HL-60 (cell line): ENCODE results near the gene CYP1A2.

Experiments used
- DNase-seq, 2 experiments: peaks; one replicate each; pipeline ENCODE4 v3.0.0-alpha.2; 2010 to 2020; ENCODE audit warnings: low read depth in 1 of 2, low spot score in 1 of 2
- H3K27ac ChIP-seq: fragments of 250-450 bp; sonication (Bioruptor Pico); replicated peaks from 2 replicates; pipeline ENCODE4 v1.5.1; 2020; ENCODE audit warnings: mild to moderate bottlenecking, moderate library complexity
- H3K27me3 ChIP-seq: fragments of 250-450 bp; sonication (Bioruptor Pico); 2 replicates; pipeline ENCODE4 v1.5.1; 2021; ENCODE audit warnings: mild to moderate bottlenecking, moderate library complexity; ENCODE audit not compliant: insufficient read depth, poor library complexity, severe bottlenecking
- H3K4me3 ChIP-seq: replicated peaks from 2 replicates; pipeline ENCODE4 v1.5.1; 2011; ENCODE audit warnings: mild to moderate bottlenecking, control low read depth, low read length; ENCODE audit not compliant: insufficient read depth
- GABPA ChIP-seq: IDR thresholded peaks from 2 replicates; pipeline ENCODE4 v1.6.1; 2012; ENCODE audit warnings: low read depth
- POLR2AphosphoS5 ChIP-seq: IDR thresholded peaks from 2 replicates; pipeline ENCODE4 v1.6.1; 2012; ENCODE audit warnings: low read depth
- SPI1 ChIP-seq: IDR thresholded peaks from 2 replicates; pipeline ENCODE4 v1.6.1; 2012; ENCODE audit warnings: low read depth, mild to moderate bottlenecking, borderline replicate concordance
- TF ChIP-seq, protein P1 (sequence below): IDR thresholded peaks from one replicate; pipeline ENCODE4 v1.5.1; 2011; ENCODE audit warnings: low read length, control low read depth, inconsistent platforms; ENCODE audit not compliant: insufficient read depth
- TF ChIP-seq, protein P2 (sequence below): IDR thresholded peaks from 2 replicates; pipeline ENCODE4 v1.6.1; 2012; ENCODE audit warnings: low read depth; ENCODE audit not compliant: insufficient replicate concordance

CYP1A2 gene

DNA sequence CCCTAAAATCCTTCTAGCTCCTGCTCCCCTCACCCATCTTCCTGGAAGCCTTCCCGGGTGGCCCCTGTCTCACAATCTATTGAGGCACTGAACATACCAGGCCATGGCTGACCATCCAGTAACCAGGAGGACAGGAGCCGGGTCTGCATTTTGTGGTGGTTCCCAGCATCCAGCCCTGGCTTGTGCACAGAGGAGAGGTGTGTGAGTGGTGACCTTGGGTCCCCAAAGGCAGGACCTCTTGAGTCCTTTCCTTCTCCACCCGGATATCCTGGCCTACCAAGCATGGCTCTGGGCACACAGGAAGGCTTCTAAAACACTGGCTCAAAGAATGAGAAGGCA is 41.1 kb downstream of the CYP1A2 start:
- Histone ChIP-seq H3K4me3 (peak overlapping the region; percentile 43), H3K27me3 (no peaks in the 10 kb centered on the region), H3K27ac (peak overlapping the region; percentile 91)
- DNase-seq, result no peak
- TF ChIP-seq, protein P1, sequence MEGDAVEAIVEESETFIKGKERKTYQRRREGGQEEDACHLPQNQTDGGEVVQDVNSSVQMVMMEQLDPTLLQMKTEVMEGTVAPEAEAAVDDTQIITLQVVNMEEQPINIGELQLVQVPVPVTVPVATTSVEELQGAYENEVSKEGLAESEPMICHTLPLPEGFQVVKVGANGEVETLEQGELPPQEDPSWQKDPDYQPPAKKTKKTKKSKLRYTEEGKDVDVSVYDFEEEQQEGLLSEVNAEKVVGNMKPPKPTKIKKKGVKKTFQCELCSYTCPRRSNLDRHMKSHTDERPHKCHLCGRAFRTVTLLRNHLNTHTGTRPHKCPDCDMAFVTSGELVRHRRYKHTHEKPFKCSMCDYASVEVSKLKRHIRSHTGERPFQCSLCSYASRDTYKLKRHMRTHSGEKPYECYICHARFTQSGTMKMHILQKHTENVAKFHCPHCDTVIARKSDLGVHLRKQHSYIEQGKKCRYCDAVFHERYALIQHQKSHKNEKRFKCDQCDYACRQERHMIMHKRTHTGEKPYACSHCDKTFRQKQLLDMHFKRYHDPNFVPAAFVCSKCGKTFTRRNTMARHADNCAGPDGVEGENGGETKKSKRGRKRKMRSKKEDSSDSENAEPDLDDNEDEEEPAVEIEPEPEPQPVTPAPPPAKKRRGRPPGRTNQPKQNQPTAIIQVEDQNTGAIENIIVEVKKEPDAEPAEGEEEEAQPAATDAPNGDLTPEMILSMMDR, result no peak
- TF ChIP-seq POLR2AphosphoS5 (no peak), SPI1 (no peak), GABPA (no peak)
- TF ChIP-seq, protein P2, sequence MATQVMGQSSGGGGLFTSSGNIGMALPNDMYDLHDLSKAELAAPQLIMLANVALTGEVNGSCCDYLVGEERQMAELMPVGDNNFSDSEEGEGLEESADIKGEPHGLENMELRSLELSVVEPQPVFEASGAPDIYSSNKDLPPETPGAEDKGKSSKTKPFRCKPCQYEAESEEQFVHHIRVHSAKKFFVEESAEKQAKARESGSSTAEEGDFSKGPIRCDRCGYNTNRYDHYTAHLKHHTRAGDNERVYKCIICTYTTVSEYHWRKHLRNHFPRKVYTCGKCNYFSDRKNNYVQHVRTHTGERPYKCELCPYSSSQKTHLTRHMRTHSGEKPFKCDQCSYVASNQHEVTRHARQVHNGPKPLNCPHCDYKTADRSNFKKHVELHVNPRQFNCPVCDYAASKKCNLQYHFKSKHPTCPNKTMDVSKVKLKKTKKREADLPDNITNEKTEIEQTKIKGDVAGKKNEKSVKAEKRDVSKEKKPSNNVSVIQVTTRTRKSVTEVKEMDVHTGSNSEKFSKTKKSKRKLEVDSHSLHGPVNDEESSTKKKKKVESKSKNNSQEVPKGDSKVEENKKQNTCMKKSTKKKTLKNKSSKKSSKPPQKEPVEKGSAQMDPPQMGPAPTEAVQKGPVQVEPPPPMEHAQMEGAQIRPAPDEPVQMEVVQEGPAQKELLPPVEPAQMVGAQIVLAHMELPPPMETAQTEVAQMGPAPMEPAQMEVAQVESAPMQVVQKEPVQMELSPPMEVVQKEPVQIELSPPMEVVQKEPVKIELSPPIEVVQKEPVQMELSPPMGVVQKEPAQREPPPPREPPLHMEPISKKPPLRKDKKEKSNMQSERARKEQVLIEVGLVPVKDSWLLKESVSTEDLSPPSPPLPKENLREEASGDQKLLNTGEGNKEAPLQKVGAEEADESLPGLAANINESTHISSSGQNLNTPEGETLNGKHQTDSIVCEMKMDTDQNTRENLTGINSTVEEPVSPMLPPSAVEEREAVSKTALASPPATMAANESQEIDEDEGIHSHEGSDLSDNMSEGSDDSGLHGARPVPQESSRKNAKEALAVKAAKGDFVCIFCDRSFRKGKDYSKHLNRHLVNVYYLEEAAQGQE, result no peak

DNA sequence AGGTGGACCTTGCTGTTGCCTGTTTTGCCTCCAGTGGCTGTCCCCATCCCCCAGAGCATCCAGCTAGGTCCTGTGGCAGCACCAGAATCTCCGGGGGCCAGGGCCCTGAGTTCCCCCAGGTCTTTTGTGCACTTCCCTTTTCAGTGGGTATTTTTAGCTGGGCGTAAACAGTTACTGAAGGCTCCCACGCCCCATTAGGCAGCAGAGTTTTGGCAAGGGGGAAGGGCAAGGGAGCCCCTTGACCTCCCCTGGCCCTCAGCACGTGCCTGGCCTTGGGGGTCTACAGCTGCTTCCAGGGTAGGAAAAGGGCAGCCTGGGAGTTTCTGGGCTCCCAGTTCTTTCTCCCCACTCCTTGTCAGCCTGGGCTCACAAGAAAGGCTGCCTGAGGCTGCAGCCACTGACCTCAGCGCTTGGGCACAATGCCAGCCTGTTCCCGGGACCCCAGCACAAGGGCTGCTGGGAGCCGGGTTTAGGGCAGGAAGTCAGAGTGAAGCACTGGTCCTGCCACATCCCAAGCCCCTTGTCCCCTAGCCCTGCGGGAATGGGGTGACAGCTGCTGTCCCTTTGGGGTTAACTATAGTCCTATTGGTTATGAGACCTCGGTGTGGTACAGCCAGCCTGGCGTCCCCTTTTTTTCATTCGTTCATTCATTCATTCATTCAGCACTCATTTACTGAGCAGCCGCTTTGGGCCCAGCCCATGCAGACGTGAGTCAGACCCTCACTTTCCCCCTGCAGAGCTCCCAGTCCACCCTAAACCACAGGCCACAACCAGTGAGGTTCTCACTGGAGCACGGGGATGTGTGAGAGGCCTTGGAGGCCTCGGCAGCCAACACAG is 41.7 kb downstream of the CYP1A2 start:
- TF ChIP-seq GABPA, result no peak
- TF ChIP-seq SPI1, result peak; percentile 94
- TF ChIP-seq, protein P2, result no peak
- TF ChIP-seq POLR2AphosphoS5, result peak; percentile 31; the same call in 1 of the 2 replicates
- TF ChIP-seq, protein P1, result no peak
- peak overlapping the region; percentile 43 for H3K4me3 ChIP-seq
- no peaks in the 10 kb centered on the region for H3K27me3 ChIP-seq
- peak overlapping the region; percentile 91 for H3K27ac ChIP-seq
- peak; percentile 67 to 80 for DNase-seq

DNA sequence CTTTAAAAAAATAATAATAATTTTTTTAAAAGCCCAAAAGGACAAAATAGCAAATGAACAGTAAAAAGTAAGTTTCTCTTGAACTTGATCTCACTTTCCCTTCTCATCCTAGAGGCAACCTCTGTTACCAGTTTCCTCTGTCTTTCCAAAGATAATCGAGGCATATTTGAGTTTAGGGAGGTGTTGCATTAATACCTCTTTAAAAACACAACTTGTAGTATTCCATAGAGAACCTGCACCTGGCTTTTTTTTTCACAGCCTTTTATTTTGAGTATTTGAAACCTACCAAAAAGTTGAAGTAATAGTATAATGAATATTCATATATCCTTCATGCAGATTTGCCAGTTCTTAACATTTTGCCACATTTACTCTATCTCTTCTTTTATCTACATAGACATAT is 42.4 kb downstream of the CYP1A2 start:
- no peak for DNase-seq
- no peak overlapping the region for H3K4me3 ChIP-seq
- peak overlapping the region; percentile 91 for H3K27ac ChIP-seq
- H3K27me3 ChIP-seq, result no peaks in the 10 kb centered on the region
- TF ChIP-seq, protein P1, result no peak
- TF ChIP-seq SPI1 (no peak), POLR2AphosphoS5 (no peak), GABPA (no peak)
- TF ChIP-seq, protein P2, result no peak
